ENCODE results near the gene SYN1.

The SYN1 gene

DNA sequence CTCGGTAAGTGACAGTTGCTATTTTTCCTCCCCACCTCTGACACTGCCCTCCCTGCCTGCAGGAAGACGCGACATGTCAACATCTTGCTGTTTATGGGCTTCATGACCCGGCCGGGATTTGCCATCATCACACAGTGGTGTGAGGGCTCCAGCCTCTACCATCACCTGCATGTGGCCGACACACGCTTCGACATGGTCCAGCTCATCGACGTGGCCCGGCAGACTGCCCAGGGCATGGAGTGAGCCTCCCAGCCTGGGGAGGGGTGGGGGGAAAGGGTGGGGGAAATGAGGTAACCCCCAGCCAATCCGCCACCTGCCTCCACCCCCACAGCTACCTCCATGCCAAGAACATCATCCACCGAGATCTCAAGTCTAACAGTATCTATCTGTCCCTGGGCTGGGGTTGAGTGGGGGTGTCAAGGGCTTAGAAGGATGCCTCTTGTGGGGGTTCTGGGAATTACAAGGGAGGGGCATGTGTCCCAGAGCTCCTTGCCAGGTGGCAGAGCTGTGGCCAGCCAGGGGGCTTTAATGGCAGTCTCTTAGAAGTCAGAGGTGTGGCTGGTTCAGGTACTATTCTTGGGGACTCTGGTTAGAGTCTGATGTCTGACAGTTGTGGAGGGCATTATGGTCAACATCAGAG is 50.9 kb downstream of the SYN1 start:
- TF ChIP-seq, protein P1, sequence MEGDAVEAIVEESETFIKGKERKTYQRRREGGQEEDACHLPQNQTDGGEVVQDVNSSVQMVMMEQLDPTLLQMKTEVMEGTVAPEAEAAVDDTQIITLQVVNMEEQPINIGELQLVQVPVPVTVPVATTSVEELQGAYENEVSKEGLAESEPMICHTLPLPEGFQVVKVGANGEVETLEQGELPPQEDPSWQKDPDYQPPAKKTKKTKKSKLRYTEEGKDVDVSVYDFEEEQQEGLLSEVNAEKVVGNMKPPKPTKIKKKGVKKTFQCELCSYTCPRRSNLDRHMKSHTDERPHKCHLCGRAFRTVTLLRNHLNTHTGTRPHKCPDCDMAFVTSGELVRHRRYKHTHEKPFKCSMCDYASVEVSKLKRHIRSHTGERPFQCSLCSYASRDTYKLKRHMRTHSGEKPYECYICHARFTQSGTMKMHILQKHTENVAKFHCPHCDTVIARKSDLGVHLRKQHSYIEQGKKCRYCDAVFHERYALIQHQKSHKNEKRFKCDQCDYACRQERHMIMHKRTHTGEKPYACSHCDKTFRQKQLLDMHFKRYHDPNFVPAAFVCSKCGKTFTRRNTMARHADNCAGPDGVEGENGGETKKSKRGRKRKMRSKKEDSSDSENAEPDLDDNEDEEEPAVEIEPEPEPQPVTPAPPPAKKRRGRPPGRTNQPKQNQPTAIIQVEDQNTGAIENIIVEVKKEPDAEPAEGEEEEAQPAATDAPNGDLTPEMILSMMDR (conservative IDR thresholded peaks at IDR 0.05; ENCODE audit: low read length) = peak; percentile 36
- DNase-seq (ENCODE audit: low read depth) = no peak
- H3K4me3 ChIP-seq (ENCODE audit: low read length) = no peak overlapping the region

DNA sequence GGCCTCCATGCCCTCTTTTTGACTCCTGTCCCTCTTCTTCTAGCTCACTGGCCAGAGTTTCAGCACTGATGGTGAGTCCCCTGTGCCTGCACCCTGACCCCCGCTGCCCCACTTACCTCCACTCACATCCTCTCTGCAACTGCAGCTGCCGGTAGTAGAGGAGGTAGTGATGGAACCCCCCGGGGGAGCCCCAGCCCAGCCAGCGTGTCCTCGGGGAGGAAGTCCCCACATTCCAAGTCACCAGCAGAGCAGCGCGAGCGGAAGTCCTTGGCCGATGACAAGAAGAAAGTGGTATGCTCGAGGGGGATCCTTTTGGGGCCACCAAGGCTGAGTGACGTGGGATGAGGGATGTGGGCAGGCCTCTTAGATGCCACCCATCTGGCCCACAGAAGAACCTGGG is 52.8 kb downstream of the SYN1 start:
- no peak for DNase-seq (ENCODE audit: low read depth)
- H3K4me3 ChIP-seq (ENCODE audit: low read length) = no peak overlapping the region
- TF ChIP-seq, protein P1 (conservative IDR thresholded peaks at IDR 0.05; ENCODE audit: low read length) = no peak

DNA sequence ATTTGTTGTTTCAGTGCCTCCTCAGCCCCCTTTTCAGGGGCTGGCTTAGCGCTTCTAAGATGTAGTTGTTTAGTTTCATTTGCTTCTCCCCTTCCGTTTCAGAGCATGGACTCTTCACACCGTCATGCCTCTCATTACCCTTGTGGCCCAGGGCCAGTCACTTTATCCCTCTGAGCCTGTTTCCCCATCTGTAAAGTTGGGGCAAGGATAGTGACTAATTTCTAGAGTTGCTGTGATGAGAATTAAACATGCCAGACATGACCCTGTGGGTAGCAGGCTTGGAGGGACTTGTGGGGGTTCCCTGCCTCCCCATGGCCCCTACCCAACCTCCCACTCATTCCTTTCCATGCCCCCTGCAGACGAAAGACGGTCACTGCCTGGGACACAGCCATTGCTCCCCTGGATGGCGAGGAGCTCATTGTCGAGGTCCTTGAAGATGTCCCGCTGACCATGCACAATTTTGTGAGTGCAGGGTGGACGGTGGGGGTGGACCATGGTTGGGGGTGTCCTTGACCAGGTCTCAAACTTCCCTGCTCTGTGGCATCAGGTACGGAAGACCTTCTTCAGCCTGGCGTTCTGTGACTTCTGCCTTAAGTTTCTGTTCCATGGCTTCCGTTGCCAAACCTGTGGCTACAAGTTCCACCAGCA is 55.1 kb downstream of the SYN1 start:
- no peak overlapping the region for H3K4me3 ChIP-seq (ENCODE audit: low read length)
- no peak for DNase-seq (ENCODE audit: low read depth)
- TF ChIP-seq, protein P1 (conservative IDR thresholded peaks at IDR 0.05; ENCODE audit: low read length) = no peak

DNA sequence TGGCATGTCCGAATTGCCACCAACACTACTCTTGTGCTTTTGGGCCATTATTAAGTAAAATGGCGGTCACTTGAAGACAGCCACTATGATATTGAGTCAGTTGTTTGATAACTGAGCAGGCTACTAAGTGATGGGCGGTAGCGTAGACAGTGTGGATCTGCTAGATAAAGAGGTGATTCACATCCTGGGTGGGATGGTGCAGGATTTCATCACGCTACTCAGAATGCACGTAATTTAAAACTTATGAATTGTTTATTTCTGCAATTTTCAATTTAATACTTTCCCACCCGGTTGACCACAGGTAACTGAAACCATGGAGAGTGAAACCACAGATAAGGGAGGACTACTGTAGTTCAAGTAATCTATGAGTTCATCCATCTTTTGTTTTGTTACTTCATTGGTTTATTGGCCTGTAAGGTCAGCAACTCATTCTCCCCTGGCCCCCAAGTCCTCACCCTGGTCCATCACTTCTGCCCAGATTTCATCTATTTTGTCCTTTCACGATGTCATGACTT is 55.8 kb downstream of the SYN1 start:
- TF ChIP-seq, protein P1 (conservative IDR thresholded peaks at IDR 0.05; ENCODE audit: low read length) = no peak
- no peak overlapping the region for H3K4me3 ChIP-seq (ENCODE audit: low read length)
- DNase-seq (ENCODE audit: low read depth) = no peak

DNA sequence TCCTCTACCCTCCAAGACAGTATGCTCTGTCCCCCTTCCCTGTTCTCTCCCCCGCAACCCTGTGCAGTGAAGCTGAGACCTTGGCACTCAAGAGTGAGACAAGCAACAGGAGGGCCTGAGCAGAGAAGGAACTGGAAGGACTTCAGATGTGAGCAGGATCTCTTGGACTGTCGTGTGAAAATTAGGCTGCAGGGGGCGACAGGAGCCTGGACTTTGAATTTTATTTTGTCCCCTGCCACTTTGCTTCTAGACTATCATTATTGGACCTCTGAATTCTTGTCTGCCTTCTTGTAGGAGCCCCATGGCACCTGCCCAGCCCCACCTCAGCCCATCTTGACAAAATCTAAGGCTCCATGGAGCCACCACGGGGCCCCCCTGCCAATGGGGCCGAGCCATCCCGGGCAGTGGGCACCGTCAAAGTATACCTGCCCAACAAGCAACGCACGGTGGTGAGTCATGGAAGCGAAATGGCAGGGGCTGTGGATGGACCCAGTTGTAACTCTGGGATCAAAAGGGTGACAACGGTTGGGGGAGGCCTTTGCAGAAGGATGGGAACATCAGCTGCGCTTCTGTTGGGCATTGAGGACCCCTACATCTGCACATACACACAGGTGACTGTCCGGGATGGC is 56.9 kb downstream of the SYN1 start:
- peak overlapping the region; percentile 12; the same call in 1 of the 2 replicates for H3K4me3 ChIP-seq (ENCODE audit: low read length)
- TF ChIP-seq, protein P1 (conservative IDR thresholded peaks at IDR 0.05; ENCODE audit: low read length) = peak; percentile 50
- no peak for DNase-seq (ENCODE audit: low read depth)

DNA sequence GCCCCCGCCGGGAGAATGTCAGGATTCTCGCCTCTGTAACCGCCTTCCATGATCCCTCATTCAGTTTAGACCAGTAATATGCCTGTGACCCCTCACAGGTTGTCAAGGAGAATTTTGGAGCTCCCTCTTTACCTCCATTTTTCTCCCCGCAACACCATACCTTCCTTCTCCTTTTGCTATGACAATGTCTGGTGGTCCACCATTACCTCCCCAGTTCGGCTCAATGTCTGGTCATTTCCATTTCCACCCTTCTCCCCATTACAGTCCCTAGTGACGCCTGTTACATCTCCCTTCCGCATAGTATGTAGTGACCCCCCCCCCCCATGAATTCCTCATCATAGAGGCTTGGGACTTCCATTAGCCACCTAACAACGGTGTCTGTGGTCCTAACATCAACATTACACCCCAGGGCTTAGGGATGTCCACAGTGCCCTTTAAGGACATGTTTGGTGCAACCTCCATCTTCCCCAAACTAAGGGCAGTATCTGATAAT is 58.0 kb downstream of the SYN1 start:
- H3K4me3 ChIP-seq (ENCODE audit: low read length) = peak overlapping the region; percentile 77
- no peak for DNase-seq (ENCODE audit: low read depth)
- TF ChIP-seq, protein P1 (conservative IDR thresholded peaks at IDR 0.05; ENCODE audit: low read length) = no peak

Data from AG10803 (cell line).